OCI-LY3 (cell line): ENCODE measurements around the gene SH2D1B.

Experiments used
- EZH2phosphoT487 ChIP-seq: fragments of 200-600 bp; shearing (Covaris generic); IDR thresholded peaks from 2 replicates; pipeline ENCODE4 v1.6.1; 2018; ENCODE audit warnings: antibody characterized with exemption, mixed run types, low read depth
- TF ChIP-seq, protein P1 (sequence below): fragments of 200-600, 300-600 bp; sonication (generic); IDR thresholded peaks from 2 replicates; pipeline ENCODE4 v1.5.1; 2014; ENCODE audit warnings: antibody characterized with exemption, low read length, low read depth

DNA sequence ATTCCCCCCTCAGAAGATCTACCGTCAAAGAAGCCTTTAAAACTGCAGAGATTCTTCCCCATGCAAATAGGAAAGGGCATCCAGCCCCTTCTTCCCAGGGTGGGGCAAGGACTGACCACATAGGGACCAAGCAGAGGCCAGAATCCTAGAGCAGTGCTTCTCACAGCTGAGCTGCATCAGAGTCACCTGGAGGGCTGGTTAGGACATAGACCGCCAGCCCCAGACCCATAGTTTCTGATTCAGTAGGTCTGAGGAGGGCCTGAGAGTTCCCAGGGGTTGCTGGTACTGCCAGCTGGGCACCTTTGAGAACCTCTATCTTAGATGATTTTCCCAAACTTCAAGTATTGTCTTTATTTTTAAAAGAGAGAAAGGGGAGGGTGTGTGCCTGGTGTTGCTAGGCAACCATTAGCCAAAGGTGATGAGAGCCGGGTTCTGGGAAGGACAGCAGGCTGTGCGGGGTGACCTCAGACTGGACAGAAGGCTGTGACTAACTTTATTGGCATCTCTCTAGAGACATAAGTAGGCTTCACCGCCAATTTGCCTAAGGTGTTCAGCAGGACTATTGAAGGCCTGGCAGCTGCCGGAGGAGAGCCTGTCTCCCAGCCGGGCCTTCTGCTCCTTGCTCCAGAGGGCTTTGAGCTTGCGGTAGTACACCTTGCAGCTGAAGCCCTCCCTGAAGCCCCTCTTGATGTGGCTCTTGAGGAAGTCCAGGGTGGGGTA, 38.2 kb downstream of the SH2D1B start:
- TF ChIP-seq, protein P1, sequence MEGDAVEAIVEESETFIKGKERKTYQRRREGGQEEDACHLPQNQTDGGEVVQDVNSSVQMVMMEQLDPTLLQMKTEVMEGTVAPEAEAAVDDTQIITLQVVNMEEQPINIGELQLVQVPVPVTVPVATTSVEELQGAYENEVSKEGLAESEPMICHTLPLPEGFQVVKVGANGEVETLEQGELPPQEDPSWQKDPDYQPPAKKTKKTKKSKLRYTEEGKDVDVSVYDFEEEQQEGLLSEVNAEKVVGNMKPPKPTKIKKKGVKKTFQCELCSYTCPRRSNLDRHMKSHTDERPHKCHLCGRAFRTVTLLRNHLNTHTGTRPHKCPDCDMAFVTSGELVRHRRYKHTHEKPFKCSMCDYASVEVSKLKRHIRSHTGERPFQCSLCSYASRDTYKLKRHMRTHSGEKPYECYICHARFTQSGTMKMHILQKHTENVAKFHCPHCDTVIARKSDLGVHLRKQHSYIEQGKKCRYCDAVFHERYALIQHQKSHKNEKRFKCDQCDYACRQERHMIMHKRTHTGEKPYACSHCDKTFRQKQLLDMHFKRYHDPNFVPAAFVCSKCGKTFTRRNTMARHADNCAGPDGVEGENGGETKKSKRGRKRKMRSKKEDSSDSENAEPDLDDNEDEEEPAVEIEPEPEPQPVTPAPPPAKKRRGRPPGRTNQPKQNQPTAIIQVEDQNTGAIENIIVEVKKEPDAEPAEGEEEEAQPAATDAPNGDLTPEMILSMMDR = no peak
- no peak for TF ChIP-seq EZH2phosphoT487
